Ascending aorta (tissue), 2 donors: ENCODE data around the gene LDLR. TPM values are rescaled to one million over a fixed set of nuclear protein-coding genes. Genes with fewer than 3 reads are reported as not detected.
"Not testable (repeated sequence)": the region's sequence is repeated elsewhere in the genome, so short reads cannot be mapped to it uniquely, and the experiment has no call there.

Source experiments
- DNase-seq, 2 donors: peaks; one replicate each; pipeline ENCODE4 v3.0.0-alpha.2; 2019; ENCODE audit warnings: low spot score in 2 of 2
- H3K27ac ChIP-seq, 2 donors: fragments of 200-600 bp; sonication (generic); one replicate each; pipeline ENCODE4 v1.5.1; 2016 to 2017; ENCODE audit warnings: mild to moderate bottlenecking in 1 of 2
- H3K27me3 ChIP-seq: fragments of 200-600 bp; sonication (generic); one replicate; pipeline ENCODE4 v1.5.1; 2017
- H3K36me3 ChIP-seq, 2 donors: fragments of 200-600 bp; sonication (generic); one replicate each; pipeline ENCODE4 v1.5.1; 2016
- H3K4me1 ChIP-seq, 2 donors: fragments of 200-600 bp; sonication (generic); one replicate each; pipeline ENCODE4 v1.5.1; 2016 to 2017; ENCODE audit warnings: mild to moderate bottlenecking in 1 of 2
- H3K4me3 ChIP-seq, 2 donors: fragments of 200-600 bp; sonication (generic); one replicate each; pipeline ENCODE4 v1.5.1; 2016 to 2017; ENCODE audit warnings: mild to moderate bottlenecking in 1 of 2
- H3K9me3 ChIP-seq, 2 donors: fragments of 200-600 bp; sonication (generic); one replicate each; pipeline ENCODE4 v1.5.1; 2016
- CTCF ChIP-seq, 3 experiments: fragments of 200-600 bp in 2 of 3; fragments of 450-650 bp in 1 of 3; sonication (generic) in 2 of 3; IDR thresholded peaks; one replicate each; pipeline ENCODE4 v1.5.1; 2016 to 2019; ENCODE audit warnings: antibody characterized with exemption in 3 of 3, mild to moderate bottlenecking in 1 of 3, moderate library complexity in 1 of 3
- intact Hi-C: fragments of 100-400 bp; cut with DNase I; formaldehyde crosslinking; loops from one replicate; pipeline ENCODE4 v1.15.1; 2023
- total RNA-seq: library from RNA; depleted of rRNA; stranded (reverse); fragments of >200 nt; gene quantifications from one replicate; pipeline ENCODE4 v1.1.0, GENCODE V29; 2016

Gene LDLR
- total RNA-seq, 1 donor from 2014 or later, result 37.4 TPM

- Histone ChIP-seq H3K4me3 (no peak overlapping the region), H3K27ac (no peak overlapping the region), H3K9me3 (no peaks in the 10 kb centered on the region), H3K4me1 (peaks cover 4 to 21% of the 10 kb centered on the region in 2 donors), H3K36me3 (peaks cover 9 to 39% of the 10 kb centered on the region in 2 donors), H3K27me3 (no peaks in the 10 kb centered on the region)
- intact Hi-C loops, result no loop called here
- DNase-seq, result no peak
- TF ChIP-seq CTCF (IDR thresholded peaks at IDR 0.05), result no peak
Observed at GRCh38 chr19:11100049-11100448, 10.8 kb downstream of the LDLR start.

GRCh38 chr19:11101057-11101456, 11.8 kb downstream of the LDLR start:
- intact Hi-C loops, result no loop called here
- Histone ChIP-seq H3K4me3 (no peak overlapping the region), H3K27me3 (no peaks in the 10 kb centered on the region), H3K27ac (no peak overlapping the region), H3K4me1 (peaks cover 0 to 11% of the 10 kb centered on the region in 2 donors), H3K9me3 (no peaks in the 10 kb centered on the region), H3K36me3 (peaks cover 19 to 49% of the 10 kb centered on the region in 2 donors)
- TF ChIP-seq CTCF (IDR thresholded peaks at IDR 0.05), result no peak
- no peak for DNase-seq

GRCh38 chr19:11102944-11103343, 13.7 kb downstream of the LDLR start:
- Histone ChIP-seq H3K36me3 (peaks cover 37 to 68% of the 10 kb centered on the region in 2 donors), H3K4me3 (no peak overlapping the region), H3K9me3 (no peaks in the 10 kb centered on the region), H3K27me3 (no peaks in the 10 kb centered on the region), H3K27ac (no peak overlapping the region), H3K4me1 (no peaks in the 10 kb centered on the region)
- no peak for DNase-seq
- intact Hi-C loops, result loop anchor here (2.0 kb wide), 1 partner anchor 24 kb away; no protein-coding TSS in a partner anchor
- TF ChIP-seq CTCF (IDR thresholded peaks at IDR 0.05), result no peak

- not testable (repeated sequence) for H3K27me3 ChIP-seq, H3K4me3 ChIP-seq, H3K27ac ChIP-seq, H3K4me1 ChIP-seq, H3K9me3 ChIP-seq, DNase-seq
- intact Hi-C loops, result loop anchor here (2.0 kb wide), 1 partner anchor 25 kb away; no protein-coding TSS in a partner anchor
- H3K36me3 ChIP-seq, result peaks cover 37 to 76% of the 10 kb centered on the region in 2 donors
Observed at GRCh38 chr19:11103667-11104066, 14.4 kb downstream of the LDLR start.

GRCh38 chr19:11105014-11105636, 15.9 kb downstream of the LDLR start:
- H3K4me1 ChIP-seq, result no peaks in the 10 kb centered on the region
- H3K36me3 ChIP-seq, result peaks cover 42 to 89% of the 10 kb centered on the region in 2 donors
- H3K27me3 ChIP-seq, result no peaks in the 10 kb centered on the region
- H3K4me3 ChIP-seq, result no peak overlapping the region
- H3K9me3 ChIP-seq, result no peaks in the 10 kb centered on the region
- no peak overlapping the region for H3K27ac ChIP-seq
- DNase-seq, result no peak
- intact Hi-C loops, result no loop called here
- no peak for TF ChIP-seq CTCF (IDR thresholded peaks at IDR 0.05)

GRCh38 chr19:11106477-11106876, 17.2 kb downstream of the LDLR start:
- Histone ChIP-seq H3K9me3 (no peaks in the 10 kb centered on the region), H3K27me3 (no peaks in the 10 kb centered on the region), H3K4me1 (no peaks in the 10 kb centered on the region), H3K36me3 (peaks cover 51 to 94% of the 10 kb centered on the region in 2 donors), H3K4me3 (no peak overlapping the region), H3K27ac (no peak overlapping the region)
- intact Hi-C loops, result no loop called here
- no peak for TF ChIP-seq CTCF (IDR thresholded peaks at IDR 0.05)
- DNase-seq, result no peak
